ENCODE data around the gene USP3.

- TF ChIP-seq CTCF (IDR thresholded peaks at IDR 0.05) (no peak), POLR2A (IDR thresholded peaks at IDR 0.05) (no peak)
Measured at GRCh38 chr15:63502137-63502766, 2.1 kb upstream of the USP3 start.

All from heart left ventricle (tissue), 13 donors.